DND-41 (cell line): ENCODE measurements around the gene ASIC4.

ENCODE experiments used
- ATAC-seq: fragments of 200-7000 bp; cut with Tn5 transposase; 3 replicates; pipeline ENCODE4 v1.9.1; 2021; ENCODE audit warnings: low read depth; ENCODE audit not compliant: insufficient read depth
- DNase-seq: peaks from one replicate; pipeline ENCODE4 v3.0.0-alpha.2; 2020
- H2AFZ ChIP-seq: 2 replicates; pipeline ENCODE4 v1.6.0; 2012; ENCODE audit warnings: low read depth, low read length
- H3K27ac ChIP-seq: 2 replicates; pipeline ENCODE4 v1.5.1; 2012; ENCODE audit warnings: low read length, inconsistent platforms
- H3K27me3 ChIP-seq: fragments of 200-600 bp; sonication (generic); 2 replicates; pipeline ENCODE4 v1.6.0; 2012; ENCODE audit warnings: low read length, mild to moderate bottlenecking, inconsistent platforms; ENCODE audit not compliant: insufficient read depth, poor library complexity
- H3K36me3 ChIP-seq: 2 replicates; pipeline ENCODE4 v1.5.1; 2012; ENCODE audit warnings: low read length, inconsistent platforms; ENCODE audit not compliant: insufficient read depth
- H3K4me1 ChIP-seq: 2 replicates; pipeline ENCODE4 v1.5.1; 2012; ENCODE audit warnings: mild to moderate bottlenecking, low read length; ENCODE audit not compliant: insufficient read depth
- H3K4me2 ChIP-seq: 2 replicates; pipeline ENCODE4 v1.6.0; 2012; ENCODE audit warnings: mild to moderate bottlenecking, moderate library complexity, low read length, inconsistent platforms; ENCODE audit not compliant: insufficient read depth
- H3K4me3 ChIP-seq, 2 experiments: fragments of 200-600 bp in 1 of 2; shearing (Covaris generic) in 1 of 2; 2 replicates each; pipeline ENCODE4 v1.5.1; 2012 to 2016; ENCODE audit warnings: inconsistent platforms in 2 of 2, low read length in 2 of 2, mild to moderate bottlenecking in 2 of 2, low read depth in 1 of 2, moderate library complexity in 1 of 2
- H3K79me2 ChIP-seq: 2 replicates; pipeline ENCODE4 v1.6.0; 2012; ENCODE audit warnings: low read length, inconsistent platforms; ENCODE audit not compliant: insufficient read depth
- H3K9ac ChIP-seq: 2 replicates; pipeline ENCODE4 v1.6.0; 2012; ENCODE audit warnings: low read depth, mild to moderate bottlenecking, inconsistent platforms, low read length, moderate library complexity
- H3K9me3 ChIP-seq: 2 replicates; pipeline ENCODE4 v1.5.1; 2012; ENCODE audit warnings: low read length, moderate library complexity, mild to moderate bottlenecking, inconsistent platforms; ENCODE audit not compliant: insufficient read depth, severe bottlenecking
- H4K20me1 ChIP-seq: 2 replicates; pipeline ENCODE4 v1.6.0; 2012; ENCODE audit warnings: low read length; ENCODE audit not compliant: insufficient read depth
- EZH2 ChIP-seq: IDR thresholded peaks from 3 replicates; pipeline ENCODE4 v1.6.1; 2012; ENCODE audit warnings: borderline replicate concordance, low read depth, mild to moderate bottlenecking, moderate library complexity, low read length, inconsistent platforms; ENCODE audit not compliant: severe bottlenecking
- TF ChIP-seq, protein P1 (sequence below): IDR thresholded peaks from 2 replicates; pipeline ENCODE4 v1.5.1; 2012; ENCODE audit warnings: borderline replicate concordance, low read length, moderate library complexity, mild to moderate bottlenecking; ENCODE audit not compliant: poor library complexity, severe bottlenecking; ENCODE audit errors: extremely low read depth

The ASIC4 gene

DNA sequence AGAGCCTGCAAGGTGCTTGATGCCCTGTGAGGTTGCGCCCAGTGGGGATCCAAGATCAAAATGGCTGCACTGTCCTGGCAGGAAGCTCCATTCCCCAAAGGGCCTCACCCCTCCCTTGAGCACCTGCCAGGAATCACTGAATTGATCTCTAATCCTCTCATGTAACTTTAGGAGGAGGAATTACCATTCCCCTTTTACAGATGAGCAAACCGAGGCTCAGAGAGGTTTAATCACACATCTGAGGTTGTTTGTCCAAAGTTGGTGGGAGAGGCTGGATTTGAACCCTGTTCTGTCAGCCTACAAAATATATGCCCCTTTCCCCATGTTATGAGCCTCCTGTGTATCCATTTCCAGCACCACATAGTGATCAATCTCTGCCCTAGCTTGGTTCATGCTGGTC, 10.5 kb downstream of the ASIC4 start:
- H3K27ac ChIP-seq, result no peak overlapping the region
- peaks cover 9% of the 10 kb centered on the region for H4K20me1 ChIP-seq
- H3K9me3 ChIP-seq, result no peaks in the 10 kb centered on the region
- TF ChIP-seq, protein P1, sequence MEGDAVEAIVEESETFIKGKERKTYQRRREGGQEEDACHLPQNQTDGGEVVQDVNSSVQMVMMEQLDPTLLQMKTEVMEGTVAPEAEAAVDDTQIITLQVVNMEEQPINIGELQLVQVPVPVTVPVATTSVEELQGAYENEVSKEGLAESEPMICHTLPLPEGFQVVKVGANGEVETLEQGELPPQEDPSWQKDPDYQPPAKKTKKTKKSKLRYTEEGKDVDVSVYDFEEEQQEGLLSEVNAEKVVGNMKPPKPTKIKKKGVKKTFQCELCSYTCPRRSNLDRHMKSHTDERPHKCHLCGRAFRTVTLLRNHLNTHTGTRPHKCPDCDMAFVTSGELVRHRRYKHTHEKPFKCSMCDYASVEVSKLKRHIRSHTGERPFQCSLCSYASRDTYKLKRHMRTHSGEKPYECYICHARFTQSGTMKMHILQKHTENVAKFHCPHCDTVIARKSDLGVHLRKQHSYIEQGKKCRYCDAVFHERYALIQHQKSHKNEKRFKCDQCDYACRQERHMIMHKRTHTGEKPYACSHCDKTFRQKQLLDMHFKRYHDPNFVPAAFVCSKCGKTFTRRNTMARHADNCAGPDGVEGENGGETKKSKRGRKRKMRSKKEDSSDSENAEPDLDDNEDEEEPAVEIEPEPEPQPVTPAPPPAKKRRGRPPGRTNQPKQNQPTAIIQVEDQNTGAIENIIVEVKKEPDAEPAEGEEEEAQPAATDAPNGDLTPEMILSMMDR, result no peak
- TF ChIP-seq EZH2, result no peak
- no peaks in the 10 kb centered on the region for H3K36me3 ChIP-seq
- H3K4me3 ChIP-seq, result no peak overlapping the region
- peaks cover 8% of the 10 kb centered on the region for H3K4me1 ChIP-seq
- no peak overlapping the region for H3K9ac ChIP-seq
- H3K79me2 ChIP-seq, result no peaks in the 10 kb centered on the region
- ATAC-seq, result no peak
- no peak overlapping the region for H3K4me2 ChIP-seq
- DNase-seq, result no peak
- no peak overlapping the region for H2AFZ ChIP-seq
- peaks cover 48% of the 10 kb centered on the region for H3K27me3 ChIP-seq

DNA sequence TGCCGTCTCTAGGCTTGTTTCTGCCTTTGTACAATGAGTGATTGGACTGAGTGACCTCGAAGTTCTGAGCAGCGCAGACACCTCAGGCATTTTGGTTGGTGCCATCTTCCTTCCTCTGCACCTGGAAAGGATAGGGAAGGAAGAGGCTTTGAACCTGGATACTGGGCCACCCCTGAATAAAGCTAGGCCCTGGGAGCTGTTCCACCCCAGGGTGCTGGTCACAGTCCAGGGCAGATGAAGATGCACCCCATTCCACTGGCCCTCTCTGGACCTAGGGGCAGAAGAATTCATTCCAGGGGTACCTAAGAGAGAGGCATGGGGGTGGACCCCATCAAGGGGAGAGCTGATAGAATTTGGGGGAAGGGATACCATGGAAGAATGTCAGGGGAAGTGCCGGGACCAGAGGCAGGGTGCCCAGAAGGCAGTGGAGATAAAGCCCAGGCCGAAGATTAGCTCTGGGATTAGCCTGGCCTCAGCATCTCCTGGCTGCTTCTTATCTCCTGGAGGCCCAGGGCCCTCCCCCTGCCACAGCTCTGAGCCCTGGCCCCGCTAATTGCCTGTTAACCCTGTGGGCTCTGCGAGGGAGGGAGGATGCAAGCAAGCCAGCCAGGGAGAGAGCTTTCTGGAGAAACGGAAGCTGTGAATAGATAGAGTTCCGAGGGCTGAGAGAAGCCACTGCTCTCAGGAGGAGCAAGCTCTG, 11.4 kb downstream of the ASIC4 start:
- ATAC-seq, result no peak
- H3K79me2 ChIP-seq, result no peaks in the 10 kb centered on the region
- no peak overlapping the region for H3K27ac ChIP-seq
- H3K4me2 ChIP-seq, result no peak overlapping the region
- H3K27me3 ChIP-seq, result peaks cover 51% of the 10 kb centered on the region
- no peak for DNase-seq
- no peak for TF ChIP-seq EZH2
- TF ChIP-seq, protein P1, result no peak
- no peaks in the 10 kb centered on the region for H3K9me3 ChIP-seq
- H3K4me1 ChIP-seq, result peaks cover 8% of the 10 kb centered on the region
- no peak overlapping the region for H3K9ac ChIP-seq
- no peaks in the 10 kb centered on the region for H3K36me3 ChIP-seq
- H2AFZ ChIP-seq, result no peak overlapping the region
- no peak overlapping the region for H3K4me3 ChIP-seq
- H4K20me1 ChIP-seq, result peaks cover 13% of the 10 kb centered on the region

- H3K79me2 ChIP-seq, result no peaks in the 10 kb centered on the region
- no peaks in the 10 kb centered on the region for H3K9me3 ChIP-seq
- ATAC-seq (no peak), DNase-seq (no peak)
- H3K4me2 ChIP-seq, result no peak overlapping the region
- H3K36me3 ChIP-seq, result no peaks in the 10 kb centered on the region
- H4K20me1 ChIP-seq, result peaks cover 13% of the 10 kb centered on the region
- no peak overlapping the region for H3K4me3 ChIP-seq
- H2AFZ ChIP-seq, result no peak overlapping the region
- TF ChIP-seq, protein P1, result no peak
- TF ChIP-seq EZH2, result no peak
- H3K9ac ChIP-seq, result no peak overlapping the region
- peaks cover 43% of the 10 kb centered on the region for H3K27me3 ChIP-seq
- no peak overlapping the region for H3K27ac ChIP-seq
- H3K4me1 ChIP-seq, result peaks cover 2% of the 10 kb centered on the region
These were observed 12.2 kb downstream of the ASIC4 start for GRCh38 chr2:219526320-219527075.
